ENCODE results near the gene ZNF197. TPM values are rescaled to one million over a fixed set of nuclear protein-coding genes. Genes with fewer than 3 reads are reported as not detected.

The ZNF197 gene
- total RNA-seq, 4 donors from 2014 or later: 13.1 to 17.4 (median 15.0) TPM

GRCh38 chr3:44632193-44632592, 7.4 kb downstream of the ZNF197 start:
- TF ChIP-seq CTCF (IDR thresholded peaks at IDR 0.05; ENCODE audit: low read depth): no peak

GRCh38 chr3:44642337-44642736, 17.5 kb downstream of the ZNF197 start:
- no peak for TF ChIP-seq CTCF (IDR thresholded peaks at IDR 0.05; ENCODE audit: low read depth)

DNA sequence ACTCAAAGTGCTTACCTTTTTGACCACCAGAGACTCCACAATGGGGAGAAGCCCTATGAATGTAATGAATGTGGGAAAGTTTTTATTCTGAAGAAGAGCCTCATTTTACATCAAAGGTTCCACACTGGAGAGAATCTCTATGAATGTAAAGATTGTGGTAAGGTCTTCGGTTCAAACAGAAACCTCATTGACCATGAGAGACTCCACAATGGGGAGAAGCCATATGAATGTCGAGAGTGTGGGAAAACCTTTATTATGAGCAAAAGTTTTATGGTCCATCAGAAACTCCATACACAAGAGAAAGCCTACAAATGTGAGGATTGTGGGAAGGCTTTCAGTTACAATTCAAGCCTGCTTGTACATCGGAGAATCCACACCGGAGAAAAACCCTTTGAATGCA, 18.2 kb downstream of the ZNF197 start:
- TF ChIP-seq CTCF (IDR thresholded peaks at IDR 0.05; ENCODE audit: low read depth): no peak

DNA sequence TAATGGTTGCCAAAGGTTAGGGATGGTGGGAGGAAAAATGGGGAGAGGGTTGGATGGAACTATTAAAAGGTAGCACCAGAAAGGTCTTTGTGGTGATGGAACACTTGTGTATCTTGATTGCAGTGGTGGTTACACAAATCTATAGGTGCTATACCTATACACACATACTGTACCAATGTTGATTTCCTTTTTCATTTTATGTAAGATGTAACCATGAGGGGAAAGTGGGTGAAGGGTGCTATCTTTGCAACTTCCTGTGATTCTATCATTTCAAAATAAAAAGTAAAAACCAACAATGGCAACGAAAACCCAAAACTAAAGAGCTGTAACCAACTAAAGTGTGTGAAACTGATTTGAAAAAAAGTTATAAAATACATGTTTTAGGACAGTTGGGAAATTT, 22.9 kb downstream of the ZNF197 start:
- TF ChIP-seq CTCF (IDR thresholded peaks at IDR 0.05; ENCODE audit: low read depth): no peak

GRCh38 chr3:44648564-44649229, 23.9 kb downstream of the ZNF197 start, which contains the start of gene ZNF35:
Gene ZNF35 (plus strand): TSS chr3:44648732. CDS start chr3:44651068, 2,336 bp downstream.
- no peak for TF ChIP-seq CTCF (IDR thresholded peaks at IDR 0.05; ENCODE audit: low read depth)

- TF ChIP-seq CTCF (IDR thresholded peaks at IDR 0.05; ENCODE audit: low read depth): no peak
Observed at GRCh38 chr3:44649709-44650108, 24.9 kb downstream of the ZNF197 start.

DNA sequence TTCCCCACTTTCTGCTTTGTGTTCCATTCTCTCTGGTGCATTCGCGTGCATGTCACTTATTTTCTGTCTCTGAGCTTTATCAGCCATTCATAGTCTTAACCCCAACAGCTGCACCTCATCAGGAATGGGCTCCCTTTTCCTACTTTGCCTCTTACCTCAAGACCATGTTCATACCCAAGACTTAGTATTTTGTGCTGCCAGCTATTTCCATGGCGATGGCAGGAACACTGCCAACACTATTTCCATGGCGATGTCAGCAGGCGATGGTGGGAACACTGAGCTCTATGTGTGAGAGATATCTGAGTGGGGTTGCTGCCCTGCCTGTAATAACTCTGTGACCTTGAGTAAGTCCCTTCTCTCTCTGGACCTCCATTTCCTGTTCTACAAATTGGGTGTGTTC, 29.2 kb downstream of the ZNF197 start:
- no peak for TF ChIP-seq CTCF (IDR thresholded peaks at IDR 0.05; ENCODE audit: low read depth)
